ENCODE measurements around the gene TMEM174.
"Not testable (repeated sequence)": the region's sequence is repeated elsewhere in the genome, so short reads cannot be mapped to it uniquely, and the experiment has no call there.

The TMEM174 gene

GRCh38 chr5:73197637-73198257 lies 24.8 kb downstream of the TMEM174 start:
- no peak for DNase-seq

DNA sequence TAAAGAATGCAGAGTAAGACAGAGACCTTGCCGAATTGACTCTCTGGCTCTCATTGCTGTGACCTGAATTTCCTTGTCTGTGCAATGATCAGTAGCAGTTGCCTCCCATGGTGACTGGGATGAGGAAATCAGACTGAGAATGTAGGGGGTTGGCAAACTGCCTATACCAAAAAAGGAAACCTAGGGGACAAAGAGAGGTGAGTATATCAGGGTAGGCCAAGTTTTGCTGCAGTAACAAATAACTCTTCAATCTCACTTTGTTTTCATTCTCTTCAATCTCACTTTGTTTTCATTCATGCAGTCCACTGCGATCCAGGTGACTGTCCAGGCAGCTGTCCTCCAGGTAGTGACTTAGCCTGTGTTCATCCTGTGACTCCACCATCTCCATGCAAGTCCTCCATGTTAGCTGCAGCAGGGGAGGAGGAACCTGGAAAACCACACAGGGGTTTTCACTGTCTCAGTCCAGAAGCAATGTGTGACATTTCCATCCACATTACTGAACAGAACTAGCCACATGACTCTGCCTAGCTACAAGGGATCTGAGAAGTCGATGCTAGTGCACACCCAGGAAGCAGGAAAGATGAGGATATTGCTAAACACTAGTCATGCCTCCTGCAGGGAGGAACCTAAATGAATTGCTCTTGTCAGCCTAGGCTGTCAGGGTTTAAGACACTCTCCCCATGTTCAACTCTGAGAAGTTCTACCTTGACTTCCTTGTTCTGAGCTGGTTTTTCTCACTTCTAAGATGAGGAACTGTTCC lies 26.0 kb downstream of the TMEM174 start:
- no peak for DNase-seq

DNA sequence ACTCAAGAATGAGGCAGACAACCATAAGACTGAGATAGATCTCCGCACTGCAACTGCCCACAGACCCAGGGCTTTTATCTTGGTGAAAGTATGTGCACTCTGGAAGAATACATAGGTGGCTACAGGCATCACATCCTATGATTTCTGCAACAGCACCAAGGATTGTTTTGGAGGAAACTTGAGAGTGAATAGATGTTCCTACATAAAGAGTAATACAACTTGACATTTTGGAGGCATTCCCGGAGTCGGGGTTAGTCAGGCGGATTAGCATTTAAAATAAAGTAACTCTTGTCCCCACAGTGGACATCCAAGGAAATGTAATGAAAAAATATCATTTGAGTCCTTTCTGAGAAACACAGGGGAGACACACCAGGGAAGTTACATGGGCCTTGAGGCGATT lies 26.7 kb downstream of the TMEM174 start:
- no peak for DNase-seq

DNA sequence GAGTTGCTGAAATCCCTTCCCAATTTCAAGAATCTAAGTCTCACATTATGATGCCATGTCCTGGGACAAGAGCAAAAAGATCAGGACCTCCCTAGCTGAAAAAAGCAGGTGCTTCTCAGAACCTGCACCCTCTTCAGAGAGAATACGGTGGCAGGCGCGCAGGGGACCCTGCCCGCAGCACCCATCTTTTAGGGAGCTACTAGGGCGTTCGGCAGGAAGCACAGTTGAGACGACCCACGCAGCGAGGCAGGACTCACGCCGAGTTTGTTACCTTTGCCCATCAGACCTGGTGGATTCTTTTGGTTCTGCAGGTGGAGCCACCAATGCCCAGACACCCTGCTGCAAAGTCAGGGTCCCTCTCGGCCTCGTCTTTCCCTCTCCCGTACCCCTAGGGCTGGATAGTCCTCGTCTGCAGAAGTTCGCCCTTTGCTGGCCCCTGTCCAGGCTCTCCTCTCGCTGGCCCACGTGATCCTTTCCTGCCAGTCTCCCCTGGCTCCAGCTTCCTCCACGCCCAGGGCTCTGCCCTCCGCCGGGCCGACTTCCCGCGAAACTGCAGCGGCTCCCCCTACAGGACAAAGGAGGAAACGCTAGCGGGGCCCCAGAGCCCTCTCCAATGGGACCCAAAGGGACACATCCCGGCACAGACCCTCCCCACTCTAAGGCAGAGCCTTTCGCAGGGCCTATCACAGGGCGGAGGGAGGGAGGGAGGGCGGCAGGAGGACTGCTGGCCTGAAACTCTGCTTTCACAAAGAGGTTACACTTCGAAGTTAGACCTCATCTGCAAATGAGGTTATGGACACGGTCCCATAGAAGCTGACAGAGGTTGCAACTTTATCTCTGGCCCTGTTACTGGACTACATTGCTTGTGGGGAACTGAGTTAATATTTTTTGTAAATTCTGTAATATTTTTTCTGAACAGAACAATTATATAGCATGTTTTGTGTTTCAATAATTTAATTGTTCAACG lies 28.8 kb downstream of the TMEM174 start:
- DNase-seq, result peak; percentile 66

- no peak for DNase-seq
Observed at GRCh38 chr5:73204332-73204731, 31.3 kb downstream of the TMEM174 start.

GRCh38 chr5:73204733-73205132 lies 31.7 kb downstream of the TMEM174 start:
- DNase-seq, result no peak

GRCh38 chr5:73205305-73205704 lies 32.3 kb downstream of the TMEM174 start:
- DNase-seq, result no peak

GRCh38 chr5:73207239-73207638 lies 34.2 kb downstream of the TMEM174 start:
- not testable (repeated sequence) for DNase-seq

DNA sequence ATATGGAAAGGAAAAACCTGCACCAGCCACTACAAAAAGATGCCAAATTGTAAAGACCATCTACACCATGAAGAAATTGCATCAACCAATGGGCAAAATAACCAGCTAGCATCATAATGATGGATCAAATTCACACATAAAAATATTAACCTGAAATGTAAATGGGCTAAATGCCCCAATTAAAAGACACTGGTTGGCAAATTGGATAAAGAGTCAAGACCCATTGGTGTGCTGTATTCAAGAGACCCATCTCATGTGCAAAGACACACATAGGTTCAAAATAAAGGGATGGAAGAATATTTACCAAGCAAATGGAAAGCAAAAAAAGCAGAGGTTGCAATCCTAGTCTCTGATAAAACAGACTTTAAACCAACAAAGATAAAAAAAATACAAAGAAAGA lies 36.1 kb downstream of the TMEM174 start:
- not testable (repeated sequence) for DNase-seq

DNA sequence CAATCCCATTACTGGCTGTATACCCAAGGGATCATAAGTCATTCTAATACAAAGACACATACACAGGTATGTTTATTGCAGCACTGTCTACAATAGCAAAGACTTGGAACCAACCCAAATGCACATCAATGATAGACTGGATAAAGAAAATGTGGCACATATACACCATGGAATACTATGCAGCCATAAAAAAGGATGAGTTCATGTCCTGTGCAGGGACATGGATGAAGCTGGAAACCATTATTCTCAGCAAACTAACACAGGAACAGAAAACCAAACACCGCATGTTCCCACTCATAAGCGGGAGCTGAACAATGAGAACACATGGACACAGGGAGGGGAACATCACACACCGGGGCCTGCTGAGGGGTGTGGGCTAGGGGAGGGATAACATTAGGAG lies 39.7 kb downstream of the TMEM174 start:
- DNase-seq, result not testable (repeated sequence)

- no peak for DNase-seq
Observed at GRCh38 chr5:73213566-73213998, 40.6 kb downstream of the TMEM174 start.

- no peak for DNase-seq
Observed at GRCh38 chr5:73214306-73214705, 41.3 kb downstream of the TMEM174 start.

DNA sequence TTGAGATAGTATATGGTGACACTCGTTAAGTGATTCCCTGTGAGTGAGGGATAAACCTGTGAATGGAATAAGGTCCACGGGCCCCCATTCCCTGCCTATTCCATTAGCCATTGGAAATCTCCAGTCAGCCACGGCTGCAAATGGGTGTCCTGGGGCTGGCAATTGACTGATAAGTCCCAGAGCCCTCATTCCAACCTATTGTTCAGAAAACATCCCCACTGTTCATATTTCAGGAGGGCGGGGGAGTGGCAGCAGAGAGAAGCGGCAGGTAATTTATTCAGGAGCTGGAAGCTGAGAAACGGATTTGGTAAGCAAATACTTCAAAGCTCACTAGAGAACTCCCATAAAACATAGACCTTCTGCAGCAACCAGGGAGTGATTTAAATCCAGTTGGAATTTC lies 42.0 kb downstream of the TMEM174 start:
- no peak for DNase-seq

GRCh38 chr5:73215531-73215890 lies 42.5 kb downstream of the TMEM174 start:
- no peak for DNase-seq

GRCh38 chr5:73215891-73216610 lies 43.1 kb downstream of the TMEM174 start:
- DNase-seq, result peak; percentile 64

DNA sequence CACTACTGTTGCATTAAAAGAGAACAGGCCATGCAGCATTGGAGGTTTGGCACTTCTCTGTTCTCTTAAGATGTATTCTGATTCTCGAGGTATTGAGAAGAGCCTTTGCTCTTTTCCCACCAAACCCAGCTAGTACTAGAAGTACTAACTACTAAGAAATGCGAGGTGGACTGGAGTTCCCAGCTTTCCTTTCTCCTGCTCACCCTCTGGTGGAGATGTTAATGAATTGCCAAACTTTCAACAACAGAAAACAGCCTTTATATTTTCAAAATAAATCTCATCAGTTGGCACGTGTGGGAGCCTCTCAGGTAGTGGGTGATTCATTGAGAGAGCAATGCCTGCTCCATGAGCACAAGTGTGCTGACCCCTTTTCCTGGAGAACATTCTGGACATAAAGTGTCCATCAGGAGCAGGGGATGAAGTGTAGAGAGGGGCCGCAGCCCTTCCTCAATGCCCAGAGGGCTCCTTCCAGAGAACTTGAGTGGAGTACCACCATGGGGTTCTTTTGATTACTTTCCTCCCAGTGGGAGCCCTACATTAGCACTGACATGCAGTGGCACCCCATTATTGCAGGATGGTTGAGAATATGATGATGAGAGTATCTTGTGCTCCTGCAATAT lies 45.7 kb downstream of the TMEM174 start:
- no peak for DNase-seq

- DNase-seq, result not testable (repeated sequence)
Observed at GRCh38 chr5:73219336-73219735, 46.3 kb downstream of the TMEM174 start.

GRCh38 chr5:73221161-73221560 lies 48.2 kb downstream of the TMEM174 start:
- no peak for DNase-seq

GRCh38 chr5:73221726-73222125 lies 48.7 kb downstream of the TMEM174 start:
- no peak for DNase-seq

DNA sequence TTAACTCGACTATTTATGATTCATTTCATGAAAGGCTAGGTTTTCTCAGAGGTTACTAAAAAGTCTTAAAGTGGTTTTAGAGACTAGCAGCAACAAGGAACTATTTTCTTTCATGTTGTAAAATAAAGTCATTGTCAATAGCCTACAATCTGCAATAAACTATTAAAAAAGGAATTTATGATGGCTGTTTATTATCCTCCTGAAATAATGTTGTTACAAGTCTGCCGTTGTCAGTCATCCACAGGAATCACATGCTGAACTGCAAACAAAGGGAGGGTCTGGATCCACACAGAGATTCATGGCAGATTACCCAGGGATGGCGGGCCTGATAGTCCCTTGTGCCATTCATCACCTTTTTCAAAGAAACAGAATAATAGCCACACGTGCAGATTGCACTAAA lies 49.2 kb downstream of the TMEM174 start:
- no peak for DNase-seq
